Suppressor macrophage treated with lipopolysaccharide for 4 hours (primary cell): Measurements from ENCODE around the gene ZDHHC14.
"Not testable (repeated sequence)": the region's sequence is repeated elsewhere in the genome, so short reads cannot be mapped to it uniquely, and the experiment has no call there.

ENCODE experiments used
- DNase-seq: peaks from one replicate; pipeline ENCODE4 v3.0.0-alpha.2; 2020

Gene ZDHHC14

GRCh38 chr6:157575436-157576145, 194.6 kb downstream of the ZDHHC14 start:
- DNase-seq: no peak

DNA sequence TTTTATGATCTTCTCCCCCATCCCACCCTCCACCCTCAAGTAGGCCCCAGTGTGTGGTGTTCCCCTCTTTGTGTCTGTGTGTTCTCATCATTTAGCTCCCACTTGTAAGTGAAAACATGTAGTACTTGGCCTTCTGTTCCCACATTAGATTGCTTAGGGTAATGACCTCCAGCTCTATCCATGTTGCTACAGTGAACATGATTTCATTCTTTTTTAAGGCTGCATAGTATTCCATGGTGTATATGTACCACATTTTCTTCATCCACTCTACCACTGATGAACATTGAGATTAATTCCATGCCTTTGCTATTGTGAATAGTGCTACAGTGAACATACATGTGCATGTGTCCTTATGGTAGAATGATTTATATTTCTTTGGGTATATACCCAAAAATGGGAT, 196.0 kb downstream of the ZDHHC14 start:
- not testable (repeated sequence) for DNase-seq

- DNase-seq: not testable (repeated sequence)
Observed at GRCh38 chr6:157578527-157578926, 197.5 kb downstream of the ZDHHC14 start.

- DNase-seq: peak; percentile 25
Observed at GRCh38 chr6:157579467-157580031, 198.6 kb downstream of the ZDHHC14 start.

- no peak for DNase-seq
Observed at GRCh38 chr6:157584036-157584435, 203.0 kb downstream of the ZDHHC14 start.

GRCh38 chr6:157585274-157586087, 204.5 kb downstream of the ZDHHC14 start:
- no peak for DNase-seq

- DNase-seq: no peak
Observed at GRCh38 chr6:157586088-157586414, 205.1 kb downstream of the ZDHHC14 start.

- DNase-seq: no peak
Observed at GRCh38 chr6:157586476-157587126, 205.6 kb downstream of the ZDHHC14 start.

GRCh38 chr6:157587127-157587926, 206.3 kb downstream of the ZDHHC14 start:
- DNase-seq: no peak

DNA sequence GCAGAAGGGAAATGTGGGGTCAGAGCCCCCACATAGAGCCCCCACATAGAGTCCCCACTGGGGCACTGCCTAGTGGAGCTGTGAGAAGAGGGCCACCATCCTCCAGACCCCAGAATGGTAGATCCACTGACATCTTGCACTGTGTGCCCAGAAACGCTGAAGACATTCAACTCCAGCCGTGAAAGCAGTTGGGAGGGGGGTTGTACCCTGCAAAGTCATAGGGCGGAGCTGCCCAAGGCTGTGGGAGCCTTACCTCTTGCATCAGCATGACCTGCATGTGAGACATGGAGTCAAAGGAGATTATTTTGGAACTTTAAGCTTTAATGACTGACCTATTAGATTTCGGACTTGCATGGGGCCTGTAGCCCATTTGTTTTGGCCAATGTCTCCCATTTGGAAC, 209.7 kb downstream of the ZDHHC14 start:
- not testable (repeated sequence) for DNase-seq

DNA sequence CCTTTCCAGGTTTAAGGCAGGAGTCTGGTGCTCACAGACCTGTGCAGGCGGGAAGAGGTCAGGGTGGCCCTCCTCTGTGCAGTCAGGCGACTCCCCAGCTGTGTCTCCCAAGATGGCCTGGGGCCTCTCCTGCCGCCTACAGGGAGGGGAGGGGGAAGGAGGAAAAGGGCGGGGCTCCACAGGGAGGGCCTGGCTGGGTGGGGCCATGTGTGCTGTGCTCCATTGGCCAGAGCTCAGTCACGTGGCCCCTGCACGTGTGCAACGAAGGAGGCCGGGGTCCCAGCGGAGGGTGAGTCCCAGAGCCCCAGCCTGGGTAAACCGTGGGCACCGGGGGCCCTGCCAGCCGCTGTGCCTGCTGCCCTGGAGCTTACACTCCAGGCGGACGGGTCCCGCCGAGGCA, 211.6 kb downstream of the ZDHHC14 start:
- no peak for DNase-seq

GRCh38 chr6:157592980-157593379, 212.0 kb downstream of the ZDHHC14 start:
- DNase-seq: no peak

DNA sequence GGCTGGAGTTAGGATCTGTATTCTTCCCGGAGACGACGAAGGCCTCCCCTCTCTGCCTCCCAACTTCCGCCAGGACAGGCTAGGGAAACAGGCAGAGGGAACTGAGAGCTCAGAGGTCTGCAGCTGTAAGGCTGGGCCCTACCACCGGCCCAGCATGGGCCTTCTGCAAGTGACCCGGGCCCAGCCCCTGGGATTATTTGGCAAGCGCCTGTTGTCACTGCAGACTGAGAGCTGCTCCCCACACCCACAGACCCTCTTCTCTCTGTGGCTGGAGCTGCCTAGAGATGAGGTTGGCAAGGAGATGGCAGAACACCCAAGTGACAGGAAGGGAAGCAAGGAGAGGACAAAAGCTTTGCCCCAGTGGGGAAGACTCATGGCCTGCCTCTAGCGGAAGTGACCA, 212.6 kb downstream of the ZDHHC14 start:
- no peak for DNase-seq

DNA sequence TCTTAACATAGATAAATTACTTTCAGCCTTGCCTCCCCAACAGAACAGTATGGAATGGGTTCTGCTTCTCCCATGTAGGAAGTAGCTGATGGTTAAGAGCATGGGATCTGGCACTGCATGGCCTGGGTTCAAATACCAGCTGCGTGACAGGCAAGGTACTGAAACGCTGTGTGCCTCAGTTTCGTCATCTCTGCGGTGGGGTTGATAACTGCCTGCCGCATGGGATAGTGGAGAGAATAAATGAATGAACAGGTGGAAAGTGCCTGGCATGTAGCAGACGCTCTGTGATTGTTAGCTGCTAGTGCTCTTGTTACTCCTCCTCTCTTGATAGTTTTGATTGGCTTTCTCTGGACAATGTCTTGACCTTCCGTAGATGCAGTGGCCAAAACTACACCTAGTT, 213.3 kb downstream of the ZDHHC14 start:
- no peak for DNase-seq

GRCh38 chr6:157595768-157596167, 214.8 kb downstream of the ZDHHC14 start:
- no peak for DNase-seq

- no peak for DNase-seq
Observed at GRCh38 chr6:157596461-157596860, 215.5 kb downstream of the ZDHHC14 start.

DNA sequence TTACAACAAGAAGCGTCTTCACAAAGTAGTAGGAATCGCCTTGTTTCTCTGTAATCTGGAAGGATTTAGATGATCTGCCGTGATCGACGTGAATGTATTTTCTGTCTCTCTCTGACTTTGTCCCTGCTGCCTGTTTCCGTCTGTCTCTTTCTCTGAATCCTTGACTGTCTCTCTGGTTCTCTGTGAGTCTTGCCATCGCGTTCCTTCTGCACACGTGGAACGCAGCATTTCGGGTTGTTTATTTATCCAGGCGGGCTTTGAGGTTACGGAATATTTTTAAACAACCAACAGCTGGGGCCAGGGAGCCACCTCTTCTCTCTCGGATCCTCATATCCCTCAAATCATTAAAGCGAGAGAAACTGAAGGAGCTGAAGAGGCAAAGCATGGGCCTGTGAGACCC, 215.9 kb downstream of the ZDHHC14 start:
- no peak for DNase-seq

- peak; percentile 58 for DNase-seq
Observed at GRCh38 chr6:157597461-157598312, 216.7 kb downstream of the ZDHHC14 start.

DNA sequence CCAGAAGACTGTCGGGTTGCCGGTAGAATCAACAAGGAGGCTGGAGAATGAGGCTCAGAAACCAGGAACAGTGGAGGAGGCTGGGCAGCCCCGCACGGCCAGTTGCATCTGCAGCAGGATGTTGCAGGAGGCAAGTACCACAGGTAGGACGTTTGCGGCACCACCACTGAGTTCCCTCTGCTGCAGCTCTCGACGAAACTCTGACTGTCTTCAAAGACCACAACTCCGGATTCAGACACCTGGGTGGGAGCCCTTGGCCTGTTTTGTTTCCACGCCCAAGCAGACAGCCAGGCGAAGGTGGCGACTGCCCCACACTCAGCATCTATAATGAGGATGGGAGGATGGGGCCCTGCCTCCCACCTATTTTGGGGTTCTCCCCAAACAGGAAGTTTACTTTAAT, 218.2 kb downstream of the ZDHHC14 start:
- no peak for DNase-seq

DNA sequence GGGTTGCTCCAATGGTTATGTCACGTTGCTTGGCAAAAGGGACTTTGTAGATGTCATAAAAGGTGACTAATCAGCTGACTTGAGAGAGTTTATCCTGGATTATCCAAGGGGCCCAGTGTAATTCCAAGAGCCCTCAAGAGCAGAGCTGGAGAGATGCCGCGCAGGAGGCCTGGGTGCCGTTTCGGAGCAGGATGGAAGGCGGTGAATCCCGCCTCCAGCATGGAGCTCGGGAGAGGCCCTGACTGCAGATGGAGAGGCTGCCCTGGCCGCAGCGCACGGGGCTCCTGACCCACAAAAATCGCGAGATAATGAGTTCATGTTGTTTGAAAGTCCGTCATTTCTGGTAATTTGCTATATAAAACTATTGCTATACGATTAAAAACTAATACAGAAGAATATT, 219.8 kb downstream of the ZDHHC14 start:
- no peak for DNase-seq

GRCh38 chr6:157602521-157603295, 221.7 kb downstream of the ZDHHC14 start:
- DNase-seq: no peak
